ENCODE measurements around the gene ARHGEF33.

DNA sequence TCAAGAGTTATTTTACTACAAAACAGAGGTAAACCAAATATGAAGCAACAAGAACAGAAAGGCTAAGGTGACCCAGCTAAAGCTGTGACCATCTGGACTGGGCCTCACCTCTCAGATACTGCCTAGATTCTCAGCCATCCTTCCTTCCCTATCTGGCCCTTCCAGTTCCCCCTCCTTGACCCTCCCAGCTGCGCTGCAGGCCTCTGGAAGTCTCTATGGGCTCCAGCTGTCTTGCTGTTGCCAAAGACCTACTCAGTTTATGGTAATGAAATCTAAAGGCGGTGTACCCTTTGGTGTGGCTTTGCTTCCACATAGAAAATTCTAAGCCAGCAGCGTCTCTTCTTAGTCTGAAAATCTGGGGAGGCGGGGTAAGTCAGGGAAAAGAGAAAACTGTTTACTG, 55.7 kb downstream of the ARHGEF33 start:
- TF ChIP-seq, protein P1, sequence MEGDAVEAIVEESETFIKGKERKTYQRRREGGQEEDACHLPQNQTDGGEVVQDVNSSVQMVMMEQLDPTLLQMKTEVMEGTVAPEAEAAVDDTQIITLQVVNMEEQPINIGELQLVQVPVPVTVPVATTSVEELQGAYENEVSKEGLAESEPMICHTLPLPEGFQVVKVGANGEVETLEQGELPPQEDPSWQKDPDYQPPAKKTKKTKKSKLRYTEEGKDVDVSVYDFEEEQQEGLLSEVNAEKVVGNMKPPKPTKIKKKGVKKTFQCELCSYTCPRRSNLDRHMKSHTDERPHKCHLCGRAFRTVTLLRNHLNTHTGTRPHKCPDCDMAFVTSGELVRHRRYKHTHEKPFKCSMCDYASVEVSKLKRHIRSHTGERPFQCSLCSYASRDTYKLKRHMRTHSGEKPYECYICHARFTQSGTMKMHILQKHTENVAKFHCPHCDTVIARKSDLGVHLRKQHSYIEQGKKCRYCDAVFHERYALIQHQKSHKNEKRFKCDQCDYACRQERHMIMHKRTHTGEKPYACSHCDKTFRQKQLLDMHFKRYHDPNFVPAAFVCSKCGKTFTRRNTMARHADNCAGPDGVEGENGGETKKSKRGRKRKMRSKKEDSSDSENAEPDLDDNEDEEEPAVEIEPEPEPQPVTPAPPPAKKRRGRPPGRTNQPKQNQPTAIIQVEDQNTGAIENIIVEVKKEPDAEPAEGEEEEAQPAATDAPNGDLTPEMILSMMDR (IDR thresholded peaks at IDR 0.05), result no peak
- TF ChIP-seq POLR2A (IDR thresholded peaks at IDR 0.05), result no peak
